RPMI8226 (cell line): ENCODE data around the gene STK17B.
A peak's percentile ranks its signal among the peaks of the same experiment; 100 is the strongest.
"Not testable (repeated sequence)": the region's sequence is repeated elsewhere in the genome, so short reads cannot be mapped to it uniquely, and the experiment has no call there.

Experiments used
- DNase-seq: peaks from one replicate; pipeline ENCODE4 v3.0.0-alpha.2; 2015

STK17B gene

GRCh38 chr2:196105951-196106350, 65.4 kb downstream of the STK17B start:
- no peak for DNase-seq

GRCh38 chr2:196104066-196104465, 67.3 kb downstream of the STK17B start:
- no peak for DNase-seq

GRCh38 chr2:196103626-196104025, 67.8 kb downstream of the STK17B start:
- DNase-seq: no peak

- peak; percentile 46 for DNase-seq
Observed at GRCh38 chr2:196101325-196101991, 69.9 kb downstream of the STK17B start.

GRCh38 chr2:196099916-196100315, 71.5 kb downstream of the STK17B start:
- no peak for DNase-seq

- DNase-seq: no peak
Observed at GRCh38 chr2:196097864-196098660, 73.3 kb downstream of the STK17B start.

GRCh38 chr2:196096982-196097745, 74.2 kb downstream of the STK17B start:
- DNase-seq: no peak

- no peak for DNase-seq
Observed at GRCh38 chr2:196096264-196096663, 75.1 kb downstream of the STK17B start.

- not testable (repeated sequence) for DNase-seq
Observed at GRCh38 chr2:196089448-196089847, 81.9 kb downstream of the STK17B start.

GRCh38 chr2:196088203-196088602, 83.2 kb downstream of the STK17B start:
- peak; percentile 49 for DNase-seq

- no peak for DNase-seq
Observed at GRCh38 chr2:196086517-196087368, 84.6 kb downstream of the STK17B start.

GRCh38 chr2:196083601-196084000, 87.8 kb downstream of the STK17B start:
- DNase-seq: no peak
